HepG2 (cell line): ENCODE measurements around the gene WBP1. TPM values are rescaled to one million over a fixed set of nuclear protein-coding genes. Genes with fewer than 3 reads are reported as not detected.
A peak's percentile ranks its signal among the peaks of the same experiment; 100 is the strongest.

Experiments used
- ARNT2 ChIP-seq: sonication (generic); formaldehyde crosslinking; IDR thresholded peaks from 2 replicates; pipeline ENCODE4 v1.8.0; 2022; ENCODE audit warnings: mild to moderate bottlenecking, low read depth, missing genetic modification reagents, moderate library complexity
- CEBPG ChIP-seq: IDR thresholded peaks from 2 replicates; pipeline ENCODE4 v1.6.1; 2016
- DMAP1 ChIP-seq: IDR thresholded peaks from 2 replicates; pipeline ENCODE4 v1.6.1; 2016
- HNF4G ChIP-seq, 2 experiments: sonication (generic) in 1 of 2; formaldehyde crosslinking in 1 of 2; IDR thresholded peaks; 2 replicates each; pipeline versions ENCODE4 v1.4.0 to v1.6.1; 2011 to 2020; ENCODE audit warnings: borderline replicate concordance in 2 of 2, low read depth in 2 of 2, mild to moderate bottlenecking in 2 of 2, low read length in 1 of 2, missing genetic modification reagents in 1 of 2, moderate library complexity in 1 of 2
- KAT7 ChIP-seq: IDR thresholded peaks from 2 replicates; pipeline ENCODE4 v1.6.1; 2018; ENCODE audit warnings: borderline replicate concordance, missing compliant biosample characterization
- MAZ ChIP-seq, 2 experiments: sonication (generic) in 1 of 2; formaldehyde crosslinking in 1 of 2; IDR thresholded peaks; 2 replicates each; pipeline versions ENCODE4 v1.5.0 to v1.6.1; 2012 to 2020; ENCODE audit warnings: low read depth in 2 of 2, mild to moderate bottlenecking in 2 of 2, borderline replicate concordance in 1 of 2, improper control_type of control experiment in 1 of 2, low read length in 1 of 2, missing genetic modification reagents in 1 of 2, moderate library complexity in 1 of 2
- RAD51 ChIP-seq: fragments of 450-650 bp; IDR thresholded peaks from 2 replicates; pipeline ENCODE4 v1.6.1; 2016; ENCODE audit warnings: borderline replicate concordance
- RARA ChIP-seq: IDR thresholded peaks from 2 replicates; pipeline ENCODE4 v1.6.1; 2016; ENCODE audit warnings: missing genetic modification reagents, missing compliant biosample characterization
- RARG ChIP-seq: sonication (generic); formaldehyde crosslinking; IDR thresholded peaks from 2 replicates; pipeline ENCODE4 v1.4.0; 2020; ENCODE audit warnings: low read depth, mild to moderate bottlenecking, missing genetic modification reagents
- ZBTB20 ChIP-seq: sonication (generic); formaldehyde crosslinking; IDR thresholded peaks from 2 replicates; pipeline ENCODE4 v1.8.1; 2023; ENCODE audit warnings: missing genetic modification reagents, low read depth, mild to moderate bottlenecking, borderline replicate concordance
- ZNF101 ChIP-seq: sonication (generic); formaldehyde crosslinking; IDR thresholded peaks from 2 replicates; pipeline ENCODE4 v1.4.0; 2020; ENCODE audit warnings: mild to moderate bottlenecking, low read depth, missing genetic modification reagents, borderline replicate concordance
- ZNF282 ChIP-seq: fragments of 450-650 bp; IDR thresholded peaks from 2 replicates; pipeline ENCODE4 v1.6.1; 2018; ENCODE audit not compliant: partially characterized antibody
- ZNF335 ChIP-seq: sonication (generic); formaldehyde crosslinking; IDR thresholded peaks from 2 replicates; pipeline ENCODE4 v1.4.0; 2020; ENCODE audit warnings: missing genetic modification reagents
- ZNF430 ChIP-seq: sonication (generic); formaldehyde crosslinking; IDR thresholded peaks from 2 replicates; pipeline ENCODE4 v1.9.0; 2021; ENCODE audit warnings: mild to moderate bottlenecking, missing genetic modification reagents
- ZNF510 ChIP-seq: sonication (generic); formaldehyde crosslinking; IDR thresholded peaks from 2 replicates; pipeline ENCODE4 v1.4.0; 2020; ENCODE audit warnings: low read depth, mild to moderate bottlenecking, missing genetic modification reagents
- ZNF574 ChIP-seq: sonication (generic); formaldehyde crosslinking; IDR thresholded peaks from 2 replicates; pipeline ENCODE4 v1.4.0; 2020; ENCODE audit warnings: missing genetic modification reagents
- ZNF713 ChIP-seq: sonication (generic); formaldehyde crosslinking; IDR thresholded peaks from 2 replicates; pipeline ENCODE4 v1.4.0; 2020; ENCODE audit warnings: mild to moderate bottlenecking, missing genetic modification reagents
- ZNF775 ChIP-seq: sonication (generic); formaldehyde crosslinking; IDR thresholded peaks from 2 replicates; pipeline ENCODE4 v1.4.0; 2020; ENCODE audit warnings: missing genetic modification reagents, mild to moderate bottlenecking, moderate library complexity, borderline replicate concordance
- ZSCAN12 ChIP-seq: sonication (generic); formaldehyde crosslinking; IDR thresholded peaks from 2 replicates; pipeline ENCODE4 v1.9.0; 2021; ENCODE audit warnings: mild to moderate bottlenecking, missing genetic modification reagents
- polyA plus RNA-seq, 8 experiments: library from polyadenylated mRNA; depleted of rRNA in 3 of 8; stranded (reverse) in 7 of 8; unstranded in 1 of 8; fragments of >200 nt; fragmentation: Illumina TruSeq in 4 of 8; extraction: Trizol in 4 of 8; gene quantifications; 2 replicates each; pipeline versions ENCODE4 v1.2.1 to v1.2.3, GENCODE V29; 2011 to 2016; ENCODE audit warnings: low read depth in 4 of 8, missing spikeins in 1 of 8, mixed read lengths in 1 of 8; ENCODE audit not compliant: insufficient read depth in 1 of 8
- total RNA-seq, 5 experiments: library from RNA; depleted of rRNA; stranded (reverse); fragments of >200 nt; fragmentation: Illumina TruSeq; extraction: Trizol; gene quantifications; 2 replicates each; pipeline ENCODE4 v1.2.3, GENCODE V29; 2016; ENCODE audit warnings: low read depth in 1 of 5
- TF ChIP-seq, protein P1 (sequence below): sonication (generic); formaldehyde crosslinking; IDR thresholded peaks from 2 replicates; pipeline ENCODE4 v1.9.0; 2022; ENCODE audit warnings: low read depth, missing genetic modification reagents
- TF ChIP-seq, protein P2 (sequence below): sonication (generic); formaldehyde crosslinking; IDR thresholded peaks from 2 replicates; pipeline ENCODE4 v1.4.0; 2020; ENCODE audit warnings: mild to moderate bottlenecking, low read depth, missing genetic modification reagents

Gene WBP1
- total and polyA plus RNA-seq, 2 of the 13 experiments (the other 11 are each of a cell fraction or from before 2014, with no cell fraction given), result 38.8 to 85.7 TPM

DNA sequence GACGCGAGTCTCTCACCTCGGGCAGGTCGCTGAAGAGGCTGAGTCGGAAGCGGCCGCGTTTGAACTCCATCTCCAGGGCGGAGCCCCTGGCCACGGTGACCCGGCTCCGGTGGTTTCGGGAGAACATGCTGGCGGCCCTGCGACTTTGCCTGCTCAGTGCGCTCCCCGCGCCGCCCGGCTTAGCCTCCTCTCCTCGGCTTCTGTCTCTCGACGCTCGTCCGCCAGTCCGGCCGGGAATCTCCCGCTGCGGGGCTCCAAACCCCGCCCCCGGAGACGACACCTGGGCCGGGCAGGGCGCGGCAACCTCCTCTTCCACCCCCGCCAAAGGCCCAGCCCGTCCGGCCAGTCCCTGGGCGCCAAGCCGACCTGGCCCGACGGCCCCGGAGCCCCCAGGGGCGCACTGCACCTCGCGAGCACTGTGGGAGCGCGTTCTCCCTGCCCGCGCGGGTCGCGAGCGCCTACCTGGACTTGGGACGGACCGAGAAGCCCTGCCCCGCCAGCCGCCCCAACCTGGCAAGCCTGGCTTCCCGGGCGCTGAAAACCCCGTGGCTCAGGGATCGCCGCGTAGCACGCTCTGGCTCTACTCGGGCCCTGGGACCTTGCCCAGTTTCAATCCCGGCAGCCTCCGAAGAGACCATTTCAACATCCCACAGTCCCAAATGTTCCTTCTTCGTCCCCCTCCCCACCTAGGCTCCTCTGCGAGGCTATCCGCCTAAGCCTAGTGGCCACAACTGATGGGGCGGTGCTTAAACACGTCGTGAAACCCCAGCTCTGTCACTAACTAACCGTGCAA is 16.4 kb upstream of the WBP1 start, which contains the start of gene RTKN (continued):
- TF ChIP-seq KAT7, result peak; percentile 13; the same call in 1 of the 2 replicates
- peak; percentile 74 for TF ChIP-seq DMAP1
- peak; percentile 86 for TF ChIP-seq ZNF574 (CRISPR knock-in tag)
- 0 out of 2 replicates have a peak, but pooled peaks have one; percentile 68 for TF ChIP-seq ZNF101 (CRISPR knock-in tag)
- TF ChIP-seq ZSCAN12 (CRISPR knock-in tag), result peak; percentile 93; the same call in 1 of the 2 replicates
- TF ChIP-seq RAD51, result no peak
- TF ChIP-seq RARA, result peak; percentile 44; the same call in 1 of the 2 replicates
- no peak for TF ChIP-seq ZNF282
- TF ChIP-seq ZBTB20, result no peak; the same call in 1 of the 2 replicates
- TF ChIP-seq, protein P1, sequence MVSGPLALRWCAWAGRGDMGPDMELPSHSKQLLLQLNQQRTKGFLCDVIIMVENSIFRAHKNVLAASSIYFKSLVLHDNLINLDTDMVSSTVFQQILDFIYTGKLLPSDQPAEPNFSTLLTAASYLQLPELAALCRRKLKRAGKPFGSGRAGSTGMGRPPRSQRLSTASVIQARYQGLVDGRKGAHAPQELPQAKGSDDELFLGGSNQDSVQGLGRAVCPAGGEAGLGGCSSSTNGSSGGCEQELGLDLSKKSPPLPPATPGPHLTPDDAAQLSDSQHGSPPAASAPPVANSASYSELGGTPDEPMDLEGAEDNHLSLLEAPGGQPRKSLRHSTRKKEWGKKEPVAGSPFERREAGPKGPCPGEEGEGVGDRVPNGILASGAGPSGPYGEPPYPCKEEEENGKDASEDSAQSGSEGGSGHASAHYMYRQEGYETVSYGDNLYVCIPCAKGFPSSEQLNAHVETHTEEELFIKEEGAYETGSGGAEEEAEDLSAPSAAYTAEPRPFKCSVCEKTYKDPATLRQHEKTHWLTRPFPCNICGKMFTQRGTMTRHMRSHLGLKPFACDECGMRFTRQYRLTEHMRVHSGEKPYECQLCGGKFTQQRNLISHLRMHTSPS (CRISPR knock-in tag), result no peak
- peak; percentile 98 for TF ChIP-seq ZNF430 (CRISPR knock-in tag)
- TF ChIP-seq HNF4G (IDR thresholded peaks at IDR 0.05; ENCODE audit: borderline replicate concordance, low read depth, low read length), result no peak; the same call in 1 of the 2 replicates
- no peak; the same call in 1 of the 2 replicates for TF ChIP-seq HNF4G (CRISPR knock-in tag; IDR thresholded peaks at IDR 0.05; ENCODE audit: borderline replicate concordance, low read depth)
- TF ChIP-seq, protein P2, sequence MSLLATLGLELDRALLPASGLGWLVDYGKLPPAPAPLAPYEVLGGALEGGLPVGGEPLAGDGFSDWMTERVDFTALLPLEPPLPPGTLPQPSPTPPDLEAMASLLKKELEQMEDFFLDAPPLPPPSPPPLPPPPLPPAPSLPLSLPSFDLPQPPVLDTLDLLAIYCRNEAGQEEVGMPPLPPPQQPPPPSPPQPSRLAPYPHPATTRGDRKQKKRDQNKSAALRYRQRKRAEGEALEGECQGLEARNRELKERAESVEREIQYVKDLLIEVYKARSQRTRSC (CRISPR knock-in tag), result no peak
- peak; percentile 58 for TF ChIP-seq CEBPG (CRISPR knock-in tag)
- no peak for TF ChIP-seq ZNF713 (CRISPR knock-in tag)
- TF ChIP-seq ZNF335 (CRISPR knock-in tag), result peak; percentile 79
- TF ChIP-seq ZNF775 (CRISPR knock-in tag), result 0 out of 2 replicates have a peak, but pooled peaks have one; percentile 73
- TF ChIP-seq RARG, result peak; percentile 96
- no peak for TF ChIP-seq MAZ (IDR thresholded peaks at IDR 0.05; ENCODE audit: borderline replicate concordance, low read depth, low read length)
- peak; percentile 89 for TF ChIP-seq MAZ (CRISPR knock-in tag; IDR thresholded peaks at IDR 0.05; ENCODE audit: low read depth)
- no peak; the same call in 1 of the 2 replicates for TF ChIP-seq ZNF510 (CRISPR knock-in tag)
- peak; percentile 86 for TF ChIP-seq ARNT2 (CRISPR knock-in tag)
